Ectodermal cell (in vitro differentiated cells): Measurements from ENCODE around the gene ZNF154. TPM values are rescaled to one million over a fixed set of nuclear protein-coding genes. Genes with fewer than 3 reads are reported as not detected.
"Not testable (repeated sequence)": the region's sequence is repeated elsewhere in the genome, so short reads cannot be mapped to it uniquely, and the experiment has no call there.

Experiments
- H3K27ac ChIP-seq: 2 replicates; pipeline ENCODE4 v1.7.0; 2013; ENCODE audit warnings: mild to moderate bottlenecking, low read depth, low read length; ENCODE audit not compliant: insufficient read depth, poor library complexity, severe bottlenecking
- H3K27me3 ChIP-seq: 2 replicates; pipeline ENCODE4 v1.7.0; 2013; ENCODE audit warnings: mild to moderate bottlenecking, low read length; ENCODE audit not compliant: insufficient read depth, control insufficient read depth, poor library complexity, severe bottlenecking
- H3K36me3 ChIP-seq: one replicate; pipeline ENCODE4 v1.7.0; 2013; ENCODE audit warnings: low read length; ENCODE audit not compliant: control insufficient read depth, insufficient read depth
- H3K4me1 ChIP-seq: one replicate; pipeline ENCODE4 v1.7.0; 2013; ENCODE audit warnings: low read length; ENCODE audit not compliant: control insufficient read depth, insufficient read depth
- H3K4me3 ChIP-seq: 2 replicates; pipeline ENCODE4 v1.7.0; 2013; ENCODE audit warnings: low read depth, low read length, control low read depth; ENCODE audit not compliant: insufficient read depth
- H3K9me3 ChIP-seq: 2 replicates; pipeline ENCODE4 v1.7.0; 2013; ENCODE audit warnings: mild to moderate bottlenecking, low read length, moderate library complexity; ENCODE audit not compliant: control insufficient read depth
- WGBS, 2 experiments: methylation state at CpG; one replicate each; pipeline ENCODE4 v1.1.7; 2013; ENCODE audit warnings: missing lambda C conversion rate in 2 of 2; 5-methylcytosine and 5-hydroxymethylcytosine counted together
- polyA plus RNA-seq, 4 experiments: library from polyadenylated mRNA; stranded (reverse); fragments of 50-300 nt; gene quantifications; one replicate each; pipeline ENCODE4 v1.2.3, GENCODE V29; 2013

The ZNF154 gene
- 19.8 TPM for polyA plus RNA-seq (2013, experiment 1 of 4)
- 21.7 TPM for polyA plus RNA-seq (2013, experiment 2 of 4)
- polyA plus RNA-seq (2013, experiment 3 of 4), result 16.4 TPM
- 18.3 TPM for polyA plus RNA-seq (2013, experiment 4 of 4)

GRCh38 chr19:57708641-57709361 is at the start of gene ZNF154:
TSS of gene ZNF154 (minus strand) at chr19:57709204. CDS start at chr19:57708971, 233 bp downstream.
- Histone ChIP-seq H3K4me3 (peak within 1 kb of the TSS; percentile 83), H3K36me3 (peaks cover 17% of the 10 kb centered on the region), H3K27ac (peak within 1 kb of the TSS; percentile 79), H3K4me1 (no peaks in the 10 kb centered on the region), H3K9me3 (no peaks in the 10 kb centered on the region), H3K27me3 (no peaks in the 10 kb centered on the region)
- 2 to 3% methylated on average over 53 of the region's 53 CpGs for WGBS, 2 experiments

GRCh38 chr19:57757941-57758340 is 48.9 kb upstream of the ZNF154 start:
- H3K27ac ChIP-seq, result no peak overlapping the region
- no peaks in the 10 kb centered on the region for H3K9me3 ChIP-seq
- no peaks in the 10 kb centered on the region for H3K4me1 ChIP-seq
- 92% methylated on average over 2 of the region's 2 CpGs; no CpG with 5 or more reads in 1 of the 2 experiments for WGBS, 2 experiments
- H3K4me3 ChIP-seq, result no peak overlapping the region
- no peaks in the 10 kb centered on the region for H3K27me3 ChIP-seq
- H3K36me3 ChIP-seq, result peaks cover 55% of the 10 kb centered on the region

GRCh38 chr19:57755031-57755430 is 46.0 kb upstream of the ZNF154 start:
- H3K4me1 ChIP-seq, result no peaks in the 10 kb centered on the region
- no peak overlapping the region for H3K4me3 ChIP-seq
- no peaks in the 10 kb centered on the region for H3K9me3 ChIP-seq
- no peaks in the 10 kb centered on the region for H3K27me3 ChIP-seq
- H3K36me3 ChIP-seq, result peaks cover 72% of the 10 kb centered on the region
- 97 to 99% methylated on average over 4 of the region's 4 CpGs for WGBS, 2 experiments
- H3K27ac ChIP-seq, result no peak overlapping the region

GRCh38 chr19:57754091-57754673 is 45.2 kb upstream of the ZNF154 start:
- Histone ChIP-seq H3K4me3 (no peak overlapping the region), H3K9me3 (no peaks in the 10 kb centered on the region), H3K27ac (no peak overlapping the region), H3K36me3 (peaks cover 72% of the 10 kb centered on the region), H3K4me1 (no peaks in the 10 kb centered on the region), H3K27me3 (no peaks in the 10 kb centered on the region)
- 97% methylated on average over 10 of the region's 10 CpGs for WGBS, 2 experiments

- H3K4me1 ChIP-seq, result peaks cover 12% of the 10 kb centered on the region
- H3K27me3 ChIP-seq, result no peaks in the 10 kb centered on the region
- H3K9me3 ChIP-seq, result no peaks in the 10 kb centered on the region
- peak overlapping the region; percentile 73 for H3K4me3 ChIP-seq
- 93 to 96% methylated on average over 3 of the region's 3 CpGs for WGBS, 2 experiments
- no peak overlapping the region for H3K27ac ChIP-seq
- peaks cover 20% of the 10 kb centered on the region for H3K36me3 ChIP-seq
Measured at GRCh38 chr19:57748029-57748428, 39.0 kb upstream of the ZNF154 start.

GRCh38 chr19:57747472-57747807 is 38.4 kb upstream of the ZNF154 start:
- H3K36me3 ChIP-seq, result peaks cover 14% of the 10 kb centered on the region
- WGBS, 2 experiments, result 41 to 44% methylated on average over 6 of the region's 6 CpGs
- no peak overlapping the region for H3K27ac ChIP-seq

GRCh38 chr19:57746580-57747471 is 37.8 kb upstream of the ZNF154 start, which contains the start of gene ZNF776:
TSS of gene ZNF776 (plus strand) at chr19:57746815. CDS start at chr19:57747059, 244 bp downstream.
- H3K27ac ChIP-seq, result no peak within 1 kb of the TSS
- 2% methylated on average over 51 of the region's 51 CpGs for WGBS, 2 experiments
- peak within 1 kb of the TSS; percentile 73 for H3K4me3 ChIP-seq
- peaks cover 10% of the 10 kb centered on the region for H3K36me3 ChIP-seq
- peaks cover 4% of the 10 kb centered on the region for H3K27me3 ChIP-seq
- no peaks in the 10 kb centered on the region for H3K9me3 ChIP-seq
- peaks cover 12% of the 10 kb centered on the region for H3K4me1 ChIP-seq

More at GRCh38 chr19:57747472-57747807, 38.4 kb upstream of the ZNF154 start:
- Histone ChIP-seq H3K27me3 (no peaks in the 10 kb centered on the region), H3K4me1 (peaks cover 12% of the 10 kb centered on the region), H3K4me3 (peak overlapping the region; percentile 73), H3K9me3 (no peaks in the 10 kb centered on the region)

- H3K36me3 ChIP-seq, H3K4me1 ChIP-seq, H3K9me3 ChIP-seq, H3K27me3 ChIP-seq, H3K4me3 ChIP-seq, H3K27ac ChIP-seq: not testable (repeated sequence)
- 92 to 96% methylated on average over 7 of the region's 7 CpGs for WGBS, 2 experiments
Measured at GRCh38 chr19:57738770-57739169, 29.8 kb upstream of the ZNF154 start.

- not testable (repeated sequence) for H3K27me3 ChIP-seq, H3K9me3 ChIP-seq, H3K4me1 ChIP-seq, H3K36me3 ChIP-seq, H3K27ac ChIP-seq, H3K4me3 ChIP-seq
- 3 to 6% methylated on average over 8 to 10 of the region's 10 CpGs for WGBS, 2 experiments
Measured at GRCh38 chr19:57738320-57738719, 29.3 kb upstream of the ZNF154 start.

- H3K36me3 ChIP-seq, result peaks cover 30% of the 10 kb centered on the region
- H3K4me3 ChIP-seq, result no peak overlapping the region
- no peaks in the 10 kb centered on the region for H3K4me1 ChIP-seq
- H3K27me3 ChIP-seq, result no peaks in the 10 kb centered on the region
- H3K9me3 ChIP-seq, result no peaks in the 10 kb centered on the region
- no peak overlapping the region for H3K27ac ChIP-seq
- 96 to 97% methylated on average over 10 of the region's 10 CpGs for WGBS, 2 experiments
Measured at GRCh38 chr19:57720878-57721277, 11.9 kb upstream of the ZNF154 start.
